GM18858 (cell line): ENCODE measurements around the gene CD82.

Experiments used
- ATAC-seq: cut with Tn5 transposase; IDR thresholded peaks from one replicate; pipeline ENCODE4 v1.9.1; 2021; ENCODE audit not compliant: unreplicated experiment

The CD82 gene

DNA sequence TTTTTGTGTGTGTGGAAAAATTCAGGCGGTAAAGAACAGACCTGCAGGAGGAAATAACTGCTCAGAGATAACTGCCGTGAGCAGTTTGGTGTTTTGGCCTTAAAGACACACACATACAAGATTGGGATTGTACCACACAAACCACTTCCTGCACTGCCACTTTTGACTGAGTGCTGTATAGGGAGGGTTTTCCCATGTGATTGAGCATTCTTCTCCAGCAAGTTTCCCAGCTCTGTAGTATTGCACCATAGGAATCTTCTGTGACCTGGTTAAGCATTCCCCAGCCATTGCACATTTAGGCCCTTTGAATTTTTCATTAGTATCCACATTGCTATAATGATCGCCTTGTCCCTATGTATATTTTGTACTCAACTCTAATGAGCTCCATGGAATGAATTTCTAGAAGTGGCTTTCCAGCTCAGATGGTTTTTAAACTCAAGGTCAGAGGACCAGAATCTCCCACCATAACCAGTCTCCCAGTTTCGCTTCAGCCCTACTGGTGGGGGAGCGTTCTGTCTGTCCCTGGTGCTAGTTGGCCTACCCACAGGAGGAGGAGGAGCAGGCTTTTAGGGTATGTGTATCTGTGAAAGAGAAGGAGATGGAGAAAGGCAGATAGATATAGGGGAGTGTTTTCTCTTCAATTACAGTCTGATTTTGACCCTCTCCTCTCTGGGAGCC, 9.3 kb downstream of the CD82 start:
- peak; percentile 31 for ATAC-seq

DNA sequence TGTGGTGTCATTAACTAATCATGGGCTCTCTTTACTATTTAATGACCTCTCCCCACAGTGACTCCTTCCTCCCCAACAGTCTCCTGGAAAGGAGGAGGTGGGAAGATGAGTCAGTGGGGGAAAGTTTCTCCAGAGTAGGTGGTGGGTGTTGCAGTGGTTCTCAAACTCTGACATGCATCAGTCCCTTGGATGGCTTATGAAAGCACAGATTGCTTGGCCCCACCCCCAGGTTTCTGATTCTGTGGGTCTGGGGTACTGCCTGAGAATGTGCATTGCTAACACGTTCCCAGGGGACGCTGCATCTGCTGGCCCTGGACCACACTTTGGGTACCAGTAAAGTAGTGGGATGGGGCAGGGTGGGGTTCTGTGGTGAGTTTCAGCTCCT, 9.8 kb downstream of the CD82 start:
- no peak for ATAC-seq

DNA sequence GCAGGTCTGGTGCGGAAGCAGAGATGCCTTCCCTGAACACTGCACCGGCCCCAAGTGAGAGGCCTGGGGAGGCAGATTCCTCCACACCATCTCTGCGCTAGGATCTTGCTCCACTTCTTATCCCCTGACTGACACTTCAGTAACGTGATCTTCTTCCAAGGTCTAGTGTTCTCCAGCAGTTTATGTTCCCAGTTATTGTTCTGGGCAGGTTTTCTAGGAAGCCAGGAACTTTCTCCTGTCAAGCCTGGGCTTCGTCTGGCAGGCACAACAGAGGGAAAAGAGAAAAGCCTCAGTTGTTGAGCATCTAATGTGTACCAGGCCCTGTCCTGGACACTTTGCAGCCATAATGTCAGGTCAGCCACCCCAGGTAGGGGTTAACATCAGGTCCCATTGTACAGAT, 10.5 kb downstream of the CD82 start:
- no peak for ATAC-seq

DNA sequence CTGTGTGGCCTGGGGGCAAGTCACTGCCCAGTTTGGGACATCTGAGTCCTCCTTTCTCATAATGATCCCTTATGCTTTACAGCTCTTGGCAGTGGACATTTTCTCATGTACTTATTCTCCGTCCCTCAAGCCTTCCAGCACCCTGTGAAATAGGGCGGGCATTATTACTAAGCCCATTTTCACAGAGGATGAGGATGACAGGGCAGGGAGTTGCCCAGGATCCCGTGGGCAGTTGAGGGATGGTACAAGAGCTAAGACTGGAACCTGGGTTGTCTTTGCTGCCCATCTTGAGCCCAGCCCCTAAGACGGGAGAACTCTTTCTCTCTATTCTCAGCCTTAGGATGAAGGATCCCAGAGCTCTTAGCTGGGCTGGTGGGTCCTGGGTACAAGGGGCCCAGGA, 11.2 kb downstream of the CD82 start:
- ATAC-seq = no peak

DNA sequence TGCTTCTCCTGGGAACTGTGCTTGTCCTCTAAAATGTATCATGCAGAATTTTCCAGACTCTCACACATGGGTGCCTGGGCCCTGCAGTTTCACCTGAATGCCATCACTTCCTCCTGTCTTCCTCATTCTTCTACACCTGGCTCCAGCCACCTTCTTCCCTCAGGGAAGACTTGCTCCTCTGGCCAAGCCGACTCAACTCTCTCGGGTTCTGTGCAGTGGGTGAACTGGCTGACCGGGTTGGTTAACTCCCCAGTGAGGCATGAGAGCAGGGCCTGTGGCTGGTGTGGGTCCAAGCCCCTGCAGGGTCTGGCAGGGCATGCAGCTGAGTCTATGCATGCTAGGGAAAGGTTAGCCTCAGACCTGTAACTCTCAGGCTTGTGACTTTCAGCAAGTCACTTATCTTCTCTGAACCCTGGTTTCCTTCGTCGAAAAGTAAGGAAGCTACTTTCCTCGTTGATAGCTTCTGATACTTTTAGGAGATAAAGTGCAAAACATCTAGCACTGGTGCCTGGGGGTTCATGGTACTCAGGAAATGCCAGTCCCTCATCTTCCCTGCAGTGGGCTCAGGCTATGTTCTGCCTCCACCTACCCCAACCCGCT, 11.9 kb downstream of the CD82 start:
- no peak for ATAC-seq

DNA sequence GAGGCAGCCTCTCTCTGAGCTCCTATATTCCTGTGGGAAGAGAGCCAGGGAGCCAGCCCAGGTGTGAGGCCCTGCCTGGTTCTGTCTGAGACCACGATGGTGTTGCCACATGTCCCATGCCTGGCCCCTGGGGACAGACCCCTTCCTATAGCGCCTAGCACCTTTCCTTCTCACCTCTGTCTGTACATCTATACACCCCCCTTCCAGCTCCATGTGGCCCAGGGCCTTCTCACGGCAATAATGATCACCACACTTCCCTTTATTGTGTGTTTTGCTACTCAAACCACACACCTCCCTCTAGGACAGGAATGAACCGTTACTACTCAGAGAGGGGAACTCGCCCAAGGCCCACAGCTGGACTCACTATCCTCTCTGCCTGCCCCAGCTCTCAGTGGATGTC, 12.8 kb downstream of the CD82 start:
- peak; percentile 38 for ATAC-seq

DNA sequence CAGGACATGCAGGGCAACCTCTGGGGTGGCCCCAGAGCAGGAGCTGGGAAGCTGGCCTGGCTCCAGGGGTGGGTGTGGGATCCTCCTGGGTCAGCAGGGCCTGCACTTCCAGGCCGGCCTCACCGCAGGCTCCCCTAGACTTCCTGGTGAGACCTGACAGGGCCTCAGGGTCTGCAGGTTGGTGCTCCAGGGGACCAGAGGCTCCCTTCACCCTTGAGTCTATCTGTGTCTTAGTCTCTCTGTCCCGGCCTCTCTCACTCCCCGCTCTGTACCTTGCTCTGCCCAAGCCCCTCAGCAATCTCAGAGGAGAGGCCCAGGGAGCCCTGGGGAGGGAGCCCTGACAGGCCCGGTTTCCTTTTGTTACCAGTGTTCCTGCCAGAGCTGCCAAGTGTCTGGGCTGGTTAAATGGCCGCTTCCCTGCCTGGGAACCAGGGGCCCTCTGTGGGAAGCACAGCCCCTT, 13.9 kb downstream of the CD82 start:
- no peak for ATAC-seq

DNA sequence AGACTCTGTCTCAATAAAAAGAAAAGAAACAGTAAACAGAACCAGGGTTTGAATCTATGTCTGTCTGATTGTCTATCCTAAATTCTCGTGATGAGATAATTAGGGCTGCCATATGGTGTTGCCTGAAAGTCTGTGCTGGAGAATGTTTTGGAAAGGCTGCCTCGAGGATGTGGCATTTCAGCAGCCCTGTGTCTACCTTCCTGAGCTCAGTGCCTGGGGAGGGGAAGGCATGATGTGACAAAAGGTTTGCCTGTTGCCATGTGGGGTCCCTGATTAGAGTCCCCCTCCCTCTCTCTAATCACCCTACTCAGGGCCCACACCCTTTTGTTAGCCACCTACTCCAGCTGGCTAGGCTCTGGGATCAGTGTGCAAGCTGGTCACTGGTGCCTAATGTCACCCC, 15.2 kb downstream of the CD82 start:
- no peak for ATAC-seq

DNA sequence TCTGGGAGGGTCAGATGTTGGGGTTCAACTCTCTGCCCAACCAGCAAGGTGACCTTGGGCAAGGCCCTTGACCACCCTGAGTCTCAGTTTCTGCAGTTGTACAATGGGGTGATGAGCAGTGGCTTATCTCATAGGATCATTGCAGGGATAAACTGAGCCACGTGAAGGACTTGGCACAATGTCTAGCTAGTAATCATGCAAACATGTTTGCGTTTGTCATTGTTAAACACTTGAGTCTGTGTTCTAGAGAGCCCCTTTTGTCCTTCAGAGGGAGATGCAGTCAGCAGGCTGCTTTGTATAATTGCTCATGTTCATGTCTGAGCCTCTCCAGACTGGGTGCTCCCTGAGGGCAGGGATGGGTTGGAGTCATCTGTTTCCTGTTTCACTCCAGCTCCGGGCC, 15.8 kb downstream of the CD82 start:
- no peak for ATAC-seq

DNA sequence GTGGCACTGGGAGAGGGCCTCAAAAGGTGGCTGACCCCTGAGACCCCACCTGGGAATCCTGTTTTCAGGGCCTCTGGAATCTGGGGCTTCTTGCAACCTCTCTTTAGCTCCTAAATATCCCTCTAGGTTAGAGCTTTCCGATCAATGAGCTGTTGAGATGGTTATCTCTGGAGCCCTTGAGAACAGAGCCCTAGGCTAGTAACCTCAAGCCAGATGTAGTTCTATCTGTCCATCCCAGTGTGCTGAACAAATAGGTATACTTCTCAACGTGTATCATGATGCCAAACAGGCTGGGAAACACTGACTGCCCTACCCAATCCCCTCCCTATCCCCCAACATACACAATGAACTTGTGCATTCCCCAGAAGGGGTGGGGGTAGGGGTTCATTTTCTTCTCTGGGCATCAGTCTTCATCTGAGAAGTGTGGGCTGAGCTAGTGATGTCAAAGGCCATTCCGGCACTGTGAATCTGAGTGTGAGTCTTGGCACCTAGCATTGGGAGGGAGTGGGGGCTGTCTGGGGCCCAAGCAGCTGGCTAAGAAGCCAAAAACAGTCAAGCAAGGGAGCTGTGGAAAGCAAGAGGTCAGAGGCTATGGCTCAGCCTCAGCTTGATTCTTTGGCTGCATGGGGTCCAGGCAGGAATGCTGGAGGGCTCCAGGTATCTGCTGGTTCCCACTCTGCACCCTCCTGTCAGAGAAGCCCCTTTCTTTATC, 17.3 kb downstream of the CD82 start:
- no peak for ATAC-seq

DNA sequence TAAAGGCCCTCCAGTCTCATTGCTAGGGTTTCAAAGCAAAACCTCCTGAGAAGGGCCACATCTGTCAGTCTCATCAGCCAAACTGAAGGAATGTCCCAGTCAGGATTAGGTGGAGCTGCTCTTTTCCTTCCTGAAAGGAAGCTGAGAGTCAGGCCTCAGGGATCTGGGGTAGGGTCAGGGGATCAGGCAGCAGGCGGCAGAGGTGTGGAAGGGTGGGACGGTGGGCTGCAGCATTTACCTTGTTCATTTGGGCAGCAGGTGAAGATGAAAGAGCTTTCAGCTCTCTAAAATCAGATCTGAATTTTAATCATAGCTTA, 17.8 kb downstream of the CD82 start:
- no peak for ATAC-seq

DNA sequence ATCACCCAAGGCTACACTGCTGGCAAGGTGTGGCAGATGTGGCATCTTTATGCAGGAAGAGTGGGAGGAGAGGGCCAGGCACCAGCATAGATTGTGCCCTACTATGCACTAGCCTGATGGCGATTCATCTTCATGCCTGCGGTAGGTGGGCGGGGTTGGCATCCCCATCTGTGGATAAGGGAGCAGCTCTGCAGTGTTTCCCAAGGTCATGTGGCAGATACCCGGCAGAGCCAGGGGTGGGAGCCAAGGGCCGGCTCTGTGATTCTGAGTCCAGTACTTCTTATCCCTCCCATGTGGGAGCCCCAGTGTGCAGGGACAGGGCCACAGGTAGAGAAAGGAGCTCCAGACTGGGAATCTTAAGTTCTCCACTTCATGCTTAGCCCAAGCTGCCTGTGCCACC, 20.0 kb downstream of the CD82 start:
- ATAC-seq = no peak

DNA sequence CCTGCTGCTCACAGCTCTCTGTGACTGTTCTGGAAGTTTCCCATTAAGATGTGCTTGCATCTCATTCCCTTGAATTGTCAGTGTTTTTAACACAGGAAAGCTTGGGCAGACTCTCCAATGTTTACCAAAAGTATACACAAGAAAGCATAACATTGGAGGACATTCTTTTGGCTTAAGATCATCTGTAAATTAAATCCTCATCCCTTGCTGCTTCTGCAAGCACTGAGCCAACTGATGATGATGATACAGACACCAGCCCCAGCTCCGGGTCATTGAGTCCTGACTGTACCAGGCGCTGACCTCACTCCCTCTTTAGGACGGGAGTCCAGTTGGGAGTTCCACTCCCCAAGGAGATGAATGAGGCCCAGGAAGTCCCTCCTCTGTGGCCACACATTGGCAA, 23.8 kb downstream of the CD82 start:
- no peak for ATAC-seq

DNA sequence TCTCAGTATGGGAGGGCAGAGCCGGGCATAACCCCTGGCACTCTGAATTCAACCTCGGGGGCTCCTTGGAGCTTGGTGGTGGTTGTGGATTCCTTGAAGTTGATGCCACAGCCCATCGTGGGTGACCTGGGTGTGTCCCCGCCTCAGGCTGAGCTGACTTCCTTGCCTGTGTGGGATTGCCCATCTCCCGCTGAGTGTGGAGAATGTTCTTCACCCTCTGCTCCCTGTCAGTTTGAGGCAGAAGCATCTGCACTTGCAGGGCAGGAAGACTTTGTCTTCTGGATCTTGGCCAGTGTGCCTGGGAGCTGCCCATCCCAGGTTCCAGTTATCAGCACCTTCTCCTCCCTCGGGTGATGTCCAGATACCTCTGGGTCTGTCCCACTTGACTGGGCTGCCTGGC, 25.3 kb downstream of the CD82 start:
- no peak for ATAC-seq

DNA sequence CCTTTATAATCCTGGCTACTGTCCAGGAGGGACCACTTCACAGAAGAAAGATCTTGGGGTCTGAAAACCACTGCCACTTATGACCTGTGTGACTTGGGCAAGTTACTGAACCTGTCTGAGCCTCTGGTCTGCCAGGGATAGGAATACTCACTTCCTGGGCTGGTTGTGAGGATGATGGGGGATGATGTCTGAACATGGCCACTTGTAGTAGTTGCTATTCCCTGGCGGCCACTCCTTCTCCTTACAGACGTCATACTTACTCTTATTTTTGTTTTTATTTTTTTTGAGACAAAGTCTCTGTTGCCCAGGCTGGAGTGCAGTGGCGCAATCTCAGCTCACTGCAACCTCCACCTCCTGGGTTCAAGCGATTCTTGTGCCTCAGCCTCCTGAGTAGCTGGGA, 26.1 kb downstream of the CD82 start:
- no peak for ATAC-seq

DNA sequence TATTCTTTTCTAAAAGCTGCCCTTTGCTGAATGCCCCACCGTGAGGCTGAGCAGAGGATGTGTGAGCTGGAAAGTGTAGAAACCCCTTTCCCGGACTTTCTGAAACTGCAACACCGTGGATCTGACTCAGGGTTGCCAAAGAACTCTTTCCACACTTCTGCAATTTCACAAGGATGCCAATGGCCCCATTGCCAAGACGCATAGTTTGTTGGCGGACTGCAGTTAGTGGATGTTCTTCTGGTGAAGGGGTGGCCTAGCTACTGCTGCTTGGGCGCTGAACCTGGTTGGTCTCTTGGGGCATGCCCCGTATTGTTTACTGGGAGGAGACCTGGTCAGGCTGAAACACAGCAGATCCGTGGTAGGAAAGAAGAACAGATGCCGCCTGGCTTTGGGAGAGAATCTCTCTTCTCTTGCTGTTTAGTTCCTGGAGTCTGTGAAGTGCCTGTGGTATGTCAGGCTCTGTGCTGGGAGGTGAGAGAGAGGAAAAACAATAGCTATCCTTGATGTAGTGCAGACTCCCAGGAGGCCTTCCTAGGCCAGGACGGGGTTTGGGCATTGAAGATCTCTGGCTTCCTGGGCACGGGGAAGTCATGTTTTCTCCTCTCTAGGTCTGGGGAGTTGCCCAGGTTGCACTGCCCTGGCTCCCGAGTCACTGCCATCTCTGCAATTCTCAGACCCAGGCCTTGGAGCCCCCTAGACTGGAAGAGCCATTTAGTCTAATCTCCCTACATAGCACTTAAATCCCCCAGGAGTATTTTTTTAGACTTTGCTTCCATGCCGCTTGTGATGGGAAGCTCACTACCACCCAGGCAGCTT, 26.9 kb downstream of the CD82 start:
- no peak for ATAC-seq

DNA sequence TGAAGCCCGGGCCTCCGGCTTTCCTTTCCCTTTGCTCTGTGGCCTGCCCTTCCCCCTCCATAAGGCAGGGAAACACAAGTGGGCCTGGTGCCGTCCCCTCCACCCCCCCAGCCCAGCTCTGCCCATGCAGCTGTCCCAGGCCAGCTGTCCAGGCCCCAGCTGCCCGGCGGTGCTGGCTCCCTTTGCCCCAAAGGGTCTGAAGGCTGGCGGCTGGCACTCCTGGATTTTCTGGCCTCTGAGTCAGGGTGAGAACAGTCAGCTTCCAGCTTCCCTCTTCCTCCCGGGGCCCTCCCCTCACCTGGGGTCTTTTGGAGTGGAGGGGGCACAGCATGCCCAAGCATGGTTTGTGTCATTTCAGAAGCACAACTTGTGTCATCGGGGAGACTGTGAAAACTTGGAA, 27.8 kb downstream of the CD82 start:
- no peak for ATAC-seq

DNA sequence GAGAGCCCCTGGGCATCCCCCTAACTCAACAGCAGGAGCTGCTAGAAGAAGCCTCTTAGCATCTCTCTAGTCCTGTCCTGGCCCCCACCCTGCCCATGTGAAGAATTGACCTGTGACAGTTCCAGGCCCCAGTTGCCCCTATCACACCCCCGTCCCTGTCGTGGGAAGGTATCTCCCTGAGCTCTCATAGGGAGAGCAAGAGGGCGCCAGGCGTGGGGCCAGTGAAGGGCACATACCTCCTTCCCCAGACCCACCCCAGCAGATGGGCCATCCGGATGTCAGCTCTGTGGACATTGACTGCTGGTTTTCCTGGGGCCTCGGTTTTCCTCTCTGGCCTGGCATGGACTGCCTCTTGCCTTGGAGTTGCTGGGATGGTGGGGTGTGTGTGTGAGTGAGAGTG, 29.5 kb downstream of the CD82 start:
- ATAC-seq = no peak

DNA sequence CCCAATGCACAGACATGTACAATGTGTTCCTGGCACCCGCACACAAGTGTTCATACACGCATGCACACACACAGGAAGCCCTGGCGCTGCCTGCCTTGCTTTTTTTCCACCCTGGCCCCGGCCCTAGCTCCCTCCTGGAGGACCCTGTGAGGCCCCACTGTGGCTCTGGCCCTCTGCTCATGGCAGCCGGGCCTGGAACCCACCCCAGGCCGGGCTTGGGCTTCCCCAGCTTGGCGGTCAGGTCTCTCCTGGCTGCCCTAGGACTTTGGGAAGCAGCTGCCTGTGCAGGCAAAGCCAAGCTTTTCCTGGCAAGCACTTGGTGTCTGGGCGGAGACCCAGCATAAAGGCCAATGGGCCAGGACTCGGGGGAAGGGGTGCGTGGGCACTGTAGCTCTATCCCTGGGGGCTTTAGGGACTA, 30.5 kb downstream of the CD82 start:
- ATAC-seq = no peak

DNA sequence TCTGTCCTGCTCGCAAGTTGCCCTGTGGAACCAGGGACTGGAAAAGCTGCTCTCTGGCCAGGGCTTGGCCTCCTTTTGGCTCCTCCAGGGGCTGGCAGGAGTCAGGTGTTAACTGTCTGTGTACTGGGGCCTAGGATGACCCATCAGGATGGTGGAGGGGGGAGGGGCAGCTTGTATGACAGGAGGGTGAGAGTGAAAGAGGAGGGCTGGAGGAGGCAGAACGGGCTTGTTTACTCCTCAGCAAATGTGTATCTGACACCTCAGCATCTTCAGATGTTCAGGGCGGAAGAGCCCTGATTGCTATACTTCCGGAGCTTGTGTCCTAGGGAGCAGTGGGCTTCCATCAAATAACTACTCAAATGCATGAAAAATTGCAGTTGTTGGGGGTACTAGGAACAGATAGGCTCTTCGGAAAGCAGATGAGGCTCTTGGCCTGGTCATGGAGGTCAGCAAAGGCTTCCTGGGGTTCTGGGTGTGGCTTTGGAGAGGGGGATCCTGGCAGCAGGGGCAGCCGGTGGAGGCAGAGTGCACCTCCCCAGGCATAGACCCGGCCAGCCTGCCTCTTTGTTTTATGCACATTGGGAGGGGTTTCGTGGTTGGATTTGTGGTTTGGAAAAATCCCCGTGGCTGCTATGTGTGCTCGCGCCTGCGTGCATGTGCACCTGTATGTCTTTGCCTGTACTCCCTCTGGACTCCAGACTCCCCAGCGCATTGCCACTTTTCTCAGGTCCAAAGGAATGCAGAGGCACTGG, 31.2 kb downstream of the CD82 start:
- peak; percentile 40 for ATAC-seq

DNA sequence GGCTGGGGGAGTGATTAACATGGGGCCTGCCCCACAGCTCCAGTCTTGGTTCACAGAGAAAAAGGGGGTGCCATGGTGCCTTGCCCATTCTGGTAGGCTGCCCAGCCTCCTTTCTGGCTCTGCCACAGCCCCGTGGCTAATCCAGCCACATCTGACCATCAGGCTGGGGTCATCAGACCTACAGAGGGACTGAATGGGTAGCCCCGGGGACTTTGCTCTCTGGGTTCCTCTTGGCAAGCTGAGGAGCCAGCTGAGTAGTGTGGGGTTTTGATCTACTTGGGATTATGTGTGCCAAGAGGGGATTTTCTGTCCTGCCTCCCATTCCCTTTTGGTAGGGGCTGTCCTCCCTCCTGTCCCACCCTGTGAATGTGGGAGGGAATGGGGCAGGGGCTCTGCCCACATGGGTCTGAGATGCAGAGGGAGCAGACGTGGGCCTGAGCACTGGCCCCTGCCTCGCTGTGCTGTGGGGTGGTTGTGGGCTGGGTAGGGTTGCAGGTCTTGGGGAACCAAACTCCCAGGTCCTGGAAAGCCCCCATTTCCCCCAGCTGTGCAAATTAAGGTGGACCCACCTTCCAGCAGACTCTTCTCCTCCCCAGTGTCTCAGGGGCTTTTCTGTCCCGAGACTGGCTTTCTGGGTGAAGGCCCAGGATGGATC, 32.0 kb downstream of the CD82 start:
- ATAC-seq = no peak
